GM21515 (cell line): Measurements from ENCODE around the gene BAIAP2.

Experiments used
- ATAC-seq: cut with Tn5 transposase; IDR thresholded peaks from one replicate; pipeline ENCODE4 v1.9.1; 2021; ENCODE audit not compliant: unreplicated experiment

Gene BAIAP2

DNA sequence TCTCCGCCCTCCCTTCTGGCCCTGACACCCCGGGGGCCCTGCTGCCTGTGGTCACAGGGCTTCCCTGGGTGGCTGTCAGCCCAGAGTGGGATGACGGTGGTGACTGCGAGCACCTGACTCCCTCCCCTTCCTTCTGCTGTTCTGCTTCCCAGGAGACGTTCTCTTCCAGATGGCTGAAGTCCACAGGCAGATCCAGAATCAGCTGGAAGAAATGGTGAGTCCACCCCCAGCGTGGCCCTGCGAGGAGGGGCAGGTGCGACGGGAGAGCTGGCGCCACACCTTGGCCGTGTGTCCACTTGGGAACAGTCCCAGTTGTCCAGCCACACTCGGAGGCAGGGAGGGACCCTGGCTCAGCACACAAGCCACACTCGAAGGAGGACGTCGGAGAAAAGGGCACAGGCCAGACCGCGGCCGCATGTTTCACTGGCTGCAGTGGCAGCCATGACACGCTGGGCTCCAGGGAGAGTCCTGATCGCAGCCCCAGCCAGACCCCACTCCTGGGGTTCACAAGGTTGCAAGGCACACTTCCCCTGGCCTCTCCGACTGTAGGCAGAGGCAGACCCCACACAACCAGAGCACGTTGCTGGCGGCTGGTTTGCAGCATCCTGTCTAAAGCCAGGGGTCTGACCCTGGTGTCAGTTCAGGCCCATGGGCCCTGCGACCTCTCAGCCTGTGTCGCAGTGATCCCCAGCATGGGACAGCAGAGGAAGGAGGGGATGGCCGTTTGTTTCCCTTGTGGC is 49.9 kb downstream of the BAIAP2 start:
- ATAC-seq = no peak

DNA sequence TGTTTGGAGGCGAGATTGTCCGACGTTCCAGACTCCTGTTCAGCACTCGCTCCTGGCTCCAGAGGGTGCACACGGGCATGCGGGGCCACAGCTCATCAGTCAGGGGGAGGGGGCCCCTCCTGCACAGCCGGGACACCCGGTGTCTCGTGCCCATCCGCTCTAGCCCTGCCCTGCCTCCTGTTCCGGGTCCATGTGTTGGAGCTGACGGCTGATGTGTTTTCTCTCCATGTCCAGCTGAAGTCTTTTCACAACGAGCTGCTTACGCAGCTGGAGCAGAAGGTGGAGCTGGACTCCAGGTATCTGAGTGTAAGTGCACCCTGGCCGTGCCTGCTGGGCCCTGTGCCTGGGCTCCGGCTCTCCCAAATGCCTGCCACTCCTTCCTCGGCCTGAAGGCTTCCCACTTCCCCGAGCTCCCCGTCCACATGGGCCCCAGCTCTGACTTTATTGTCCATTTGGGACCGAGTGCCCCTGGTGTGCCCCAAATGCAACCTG is 50.5 kb downstream of the BAIAP2 start:
- ATAC-seq = no peak

DNA sequence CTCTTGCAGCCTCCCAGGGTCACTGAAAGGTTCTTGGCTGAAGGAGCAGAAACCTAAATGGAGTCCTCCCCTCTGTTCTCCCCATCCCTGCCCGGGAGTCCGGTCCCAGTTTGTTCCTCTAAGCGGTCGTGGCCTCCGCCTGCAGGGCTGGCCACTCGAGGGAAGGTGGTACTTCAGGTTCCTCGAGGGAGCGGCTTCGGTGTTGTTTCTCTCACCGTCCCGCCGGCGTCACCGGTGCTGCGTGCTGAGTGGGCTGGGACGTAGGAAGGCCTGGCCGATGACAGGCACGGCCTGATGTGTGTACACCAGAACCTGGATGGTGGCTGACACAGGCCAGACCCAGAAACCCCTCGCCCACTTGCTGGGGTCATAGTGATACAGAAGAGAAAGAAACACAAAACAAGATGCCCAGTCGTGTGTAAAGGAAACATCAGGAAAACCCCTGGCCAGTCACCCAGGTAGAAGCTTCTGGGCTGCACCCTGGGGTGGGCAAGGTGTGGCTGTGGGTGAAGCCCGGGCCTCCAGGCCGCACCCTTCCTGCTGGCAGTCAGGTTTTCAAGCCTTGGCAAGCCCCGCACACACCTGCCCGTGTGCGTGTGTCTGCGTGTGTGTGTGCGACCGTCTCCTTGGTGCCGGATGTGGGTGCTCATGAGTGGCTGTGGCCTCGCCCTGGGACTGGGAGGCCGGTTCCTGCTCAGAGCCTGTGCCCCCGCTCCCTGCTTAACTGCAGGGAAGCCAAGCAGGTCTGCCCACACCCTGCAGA is 52.0 kb downstream of the BAIAP2 start:
- no peak for ATAC-seq

DNA sequence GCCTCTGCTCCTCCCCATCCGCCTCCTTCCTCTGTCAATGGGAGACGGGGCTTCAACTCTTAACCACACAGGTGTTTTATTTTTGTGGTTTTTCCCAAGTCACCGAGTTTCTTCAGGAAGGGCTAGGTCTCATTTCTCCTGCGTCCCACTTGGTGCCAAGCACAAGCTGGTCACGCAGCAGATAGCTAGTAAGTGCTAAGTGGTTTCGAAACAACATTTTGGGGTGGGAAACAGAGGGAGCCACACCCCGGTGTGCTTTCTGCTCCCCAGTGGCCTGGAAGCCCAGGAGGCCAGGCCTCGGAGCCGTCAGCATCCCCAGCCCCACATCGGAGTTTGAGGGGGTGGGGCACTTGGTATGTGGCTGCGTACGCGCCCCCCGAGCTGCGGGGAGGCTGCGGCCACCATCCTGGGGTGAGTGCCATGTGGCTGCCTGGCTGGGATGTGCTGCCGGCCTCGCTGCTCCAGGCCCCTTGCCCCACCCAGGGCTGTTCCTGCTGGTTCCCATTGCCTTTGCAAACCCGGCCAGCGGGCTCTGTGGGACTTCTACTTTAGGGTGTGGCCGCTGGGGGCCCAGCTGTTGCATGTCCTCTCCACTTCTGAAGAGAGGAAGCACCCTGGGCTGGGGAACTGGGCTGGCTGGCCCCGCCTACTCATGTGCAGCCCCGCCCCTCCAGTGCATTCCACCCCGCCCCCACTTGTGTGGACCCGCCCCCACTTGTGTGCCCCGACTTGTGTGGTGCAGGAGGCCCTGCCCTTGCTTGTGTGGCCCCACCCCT is 55.6 kb downstream of the BAIAP2 start:
- no peak for ATAC-seq

DNA sequence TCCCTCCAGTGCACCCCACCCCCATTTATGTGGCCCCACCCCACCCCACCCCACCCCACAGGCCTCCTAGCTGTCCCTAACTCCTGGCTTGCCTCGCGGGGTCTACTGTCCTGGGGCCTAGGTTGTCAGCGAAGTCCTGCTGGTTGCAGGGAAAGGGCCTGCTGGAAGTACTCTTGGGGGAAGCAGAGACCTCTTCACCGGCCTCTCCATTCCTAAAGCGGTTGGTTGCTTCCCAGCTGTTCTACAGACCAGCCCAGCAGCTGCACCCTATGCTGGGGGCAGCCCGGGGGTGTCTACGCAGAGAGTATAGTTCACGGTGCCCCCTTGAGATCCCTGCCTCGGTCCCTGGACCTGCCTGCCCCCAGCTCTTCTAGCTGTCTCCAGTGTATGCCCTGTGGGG is 56.2 kb downstream of the BAIAP2 start:
- ATAC-seq = no peak

DNA sequence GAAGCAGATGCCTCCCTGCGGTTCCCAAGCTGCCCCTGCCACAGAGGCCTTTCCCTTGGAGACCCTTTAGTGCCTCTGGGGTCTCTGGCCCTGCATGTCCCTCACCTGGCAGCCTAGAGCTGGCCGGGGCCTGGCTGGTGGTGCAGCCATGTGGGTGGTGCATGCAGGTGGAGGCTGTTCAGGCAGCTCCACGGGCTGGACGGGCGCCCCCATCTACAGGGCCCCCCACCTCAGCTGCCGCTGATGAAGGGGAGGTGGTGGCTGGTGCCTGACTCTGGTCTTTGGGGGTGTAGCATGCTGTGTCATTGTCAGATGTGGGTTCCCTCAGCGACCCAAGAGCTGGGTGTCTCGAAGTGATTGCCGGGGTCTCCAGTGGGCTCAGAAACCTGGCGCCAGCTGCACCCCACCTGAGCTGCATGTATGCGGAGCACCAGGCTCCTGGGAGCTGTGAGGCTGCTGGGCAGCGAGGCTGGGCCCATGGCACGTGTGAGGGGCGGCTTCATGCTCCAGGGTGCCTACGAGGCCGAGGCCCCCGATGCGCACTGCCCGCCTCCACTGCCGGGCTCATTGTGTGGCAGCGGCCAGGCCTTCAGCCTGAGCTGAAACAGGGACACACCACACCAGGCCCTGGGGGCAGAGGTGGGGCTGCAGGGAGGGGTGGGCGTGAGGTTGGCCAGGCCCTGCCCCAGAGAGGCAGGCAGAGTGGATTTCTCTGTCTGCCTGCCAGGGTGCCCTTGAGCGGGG is 57.0 kb downstream of the BAIAP2 start:
- no peak for ATAC-seq

DNA sequence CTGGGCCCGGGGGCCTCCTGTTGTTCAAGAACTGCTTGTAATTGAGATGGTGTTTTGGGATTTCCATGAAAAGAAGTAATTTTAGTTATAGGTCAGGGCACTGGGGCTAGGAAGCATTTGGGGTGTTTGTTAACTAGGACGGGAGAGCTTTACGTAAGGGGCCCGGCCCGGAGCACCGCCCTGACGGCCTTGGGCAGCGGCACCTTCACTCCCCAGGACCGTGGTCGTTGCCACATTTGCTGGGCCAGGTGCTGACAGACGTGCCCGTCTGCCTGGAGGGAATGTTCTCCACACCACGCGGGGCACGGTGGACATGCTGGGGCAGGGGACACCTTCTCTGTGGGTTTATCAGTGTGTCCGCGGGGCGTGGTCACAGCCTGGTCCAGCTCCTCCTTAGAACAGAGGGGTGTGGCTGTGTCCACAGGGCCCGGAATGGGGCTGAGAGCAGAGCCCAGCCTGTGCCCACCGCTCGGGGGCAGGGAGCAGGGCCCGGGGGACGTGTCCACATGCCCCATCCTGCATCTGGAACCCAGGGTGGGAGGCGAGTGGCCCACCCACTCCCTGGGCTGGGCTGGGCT is 57.7 kb downstream of the BAIAP2 start:
- ATAC-seq = no peak

DNA sequence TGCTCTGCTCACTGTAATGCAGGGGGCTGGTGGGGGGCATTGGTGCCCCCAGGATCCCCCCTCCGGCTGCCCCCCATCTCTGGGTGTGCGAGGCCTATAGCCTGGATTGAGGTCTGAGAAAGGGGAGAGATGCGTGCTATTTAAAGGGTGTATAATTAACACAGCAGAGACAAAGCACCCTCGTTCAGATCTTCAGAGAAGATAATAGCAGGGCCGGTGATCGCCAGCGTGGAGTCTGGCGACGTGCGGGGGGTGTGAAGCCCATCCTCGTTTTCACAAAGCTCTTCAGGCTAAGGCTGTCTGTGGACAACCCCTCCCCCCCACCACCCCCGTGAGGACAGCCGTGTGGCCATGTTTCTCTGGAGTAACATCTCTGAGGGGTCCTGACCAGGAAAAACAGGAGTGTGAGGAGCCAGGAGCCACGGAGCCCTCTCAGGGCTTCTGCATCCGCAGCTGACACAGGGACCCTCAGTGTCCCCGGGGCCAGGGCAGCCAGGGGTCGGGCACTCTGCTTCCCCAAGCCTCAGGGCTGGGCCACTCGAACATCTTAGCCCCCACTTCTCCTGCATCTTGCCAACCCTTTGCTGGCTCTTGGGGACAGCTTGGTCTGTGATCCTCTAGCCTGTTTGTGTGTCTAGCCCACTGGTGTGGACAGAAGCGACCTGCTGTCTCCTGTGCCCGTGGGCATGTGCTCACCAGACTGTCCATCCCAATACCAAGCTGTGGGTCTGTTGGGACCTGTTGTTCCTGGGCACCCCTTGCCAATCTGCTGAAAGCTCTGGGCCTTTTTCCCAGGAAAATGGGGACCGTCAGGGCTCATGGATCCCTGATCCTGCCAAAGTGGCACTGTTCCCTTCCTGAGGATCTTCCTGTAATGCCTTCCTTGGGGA is 58.9 kb downstream of the BAIAP2 start:
- ATAC-seq = no peak

DNA sequence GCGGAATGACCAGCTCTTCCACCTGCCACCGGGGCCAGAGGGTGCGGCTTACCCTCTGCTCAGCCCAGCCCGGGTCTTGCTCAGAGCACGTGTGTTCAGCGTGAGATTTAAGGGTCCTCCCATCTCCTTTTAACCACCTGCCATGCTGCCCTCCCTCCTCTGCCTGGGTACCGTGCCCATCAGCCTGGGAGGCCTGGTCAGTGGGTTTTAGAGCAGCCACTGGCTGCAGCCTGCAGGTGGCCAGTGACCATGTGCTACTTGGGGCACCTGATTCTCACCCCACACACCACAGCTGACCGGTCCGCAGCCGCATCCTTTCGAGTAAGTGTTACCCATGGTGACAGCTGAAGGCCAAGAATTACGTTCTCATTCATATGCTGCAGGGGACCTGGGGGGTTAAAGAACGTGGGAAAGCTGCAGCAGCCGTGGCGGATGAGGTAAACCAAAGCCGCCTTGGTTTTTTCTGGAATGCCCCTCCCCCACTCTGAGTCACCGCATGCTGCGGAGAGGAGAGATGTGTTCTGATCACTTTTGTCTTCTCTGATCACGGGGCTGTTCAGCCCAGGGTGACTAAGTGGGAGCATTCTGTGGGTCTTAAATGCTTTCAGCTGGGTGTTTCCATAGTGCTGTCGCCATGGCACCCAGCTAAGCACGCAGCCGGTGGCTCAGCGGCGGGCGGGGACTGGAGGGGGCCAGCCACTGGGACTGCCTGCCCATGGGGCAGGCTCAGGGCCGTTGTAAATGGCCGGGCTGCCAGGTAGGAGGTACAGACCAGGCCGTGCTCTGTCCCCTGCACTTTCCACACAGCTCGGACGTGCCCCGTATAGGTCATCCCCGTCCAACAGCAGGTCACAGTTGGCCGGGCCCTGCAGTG is 59.8 kb downstream of the BAIAP2 start:
- no peak for ATAC-seq

DNA sequence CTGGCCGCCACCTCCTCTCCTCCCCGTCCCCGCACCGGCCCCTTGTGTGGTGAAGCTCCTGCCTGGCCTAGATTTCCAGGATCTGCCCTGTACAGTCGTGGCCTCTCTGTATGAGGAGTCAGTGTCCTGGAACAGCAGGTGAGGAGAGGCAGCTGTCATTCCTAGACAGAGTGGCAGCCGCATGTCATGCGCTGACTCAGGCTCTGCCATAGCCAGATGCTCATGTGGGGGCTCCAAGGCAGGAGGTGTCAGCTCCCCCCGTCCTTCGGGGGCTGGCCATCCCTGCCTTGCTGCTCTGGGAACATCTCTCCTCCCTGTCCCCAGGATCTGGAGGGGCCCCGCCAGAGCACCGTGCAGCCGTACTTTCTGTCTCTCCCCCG is 60.4 kb downstream of the BAIAP2 start:
- ATAC-seq = no peak

DNA sequence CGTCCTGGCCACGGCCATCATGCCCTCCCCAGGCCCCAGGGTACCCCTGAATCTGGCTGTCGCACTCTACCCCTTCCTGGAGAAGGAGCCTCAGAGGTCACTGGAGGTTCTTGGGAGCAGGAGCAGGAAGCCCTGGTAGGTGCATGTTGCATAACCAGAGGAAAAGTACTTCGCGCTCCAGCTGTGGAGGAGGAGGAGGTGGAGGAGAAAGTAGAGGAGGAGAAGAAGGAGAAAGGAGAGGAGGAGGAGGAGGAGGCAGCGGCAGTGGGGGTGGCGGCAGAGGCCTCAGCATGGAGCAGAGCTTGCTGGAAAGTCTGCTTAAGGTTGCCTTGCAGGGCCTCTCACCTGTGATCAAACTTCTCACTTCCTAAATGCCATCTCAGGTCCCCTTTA is 61.8 kb downstream of the BAIAP2 start:
- ATAC-seq = no peak

DNA sequence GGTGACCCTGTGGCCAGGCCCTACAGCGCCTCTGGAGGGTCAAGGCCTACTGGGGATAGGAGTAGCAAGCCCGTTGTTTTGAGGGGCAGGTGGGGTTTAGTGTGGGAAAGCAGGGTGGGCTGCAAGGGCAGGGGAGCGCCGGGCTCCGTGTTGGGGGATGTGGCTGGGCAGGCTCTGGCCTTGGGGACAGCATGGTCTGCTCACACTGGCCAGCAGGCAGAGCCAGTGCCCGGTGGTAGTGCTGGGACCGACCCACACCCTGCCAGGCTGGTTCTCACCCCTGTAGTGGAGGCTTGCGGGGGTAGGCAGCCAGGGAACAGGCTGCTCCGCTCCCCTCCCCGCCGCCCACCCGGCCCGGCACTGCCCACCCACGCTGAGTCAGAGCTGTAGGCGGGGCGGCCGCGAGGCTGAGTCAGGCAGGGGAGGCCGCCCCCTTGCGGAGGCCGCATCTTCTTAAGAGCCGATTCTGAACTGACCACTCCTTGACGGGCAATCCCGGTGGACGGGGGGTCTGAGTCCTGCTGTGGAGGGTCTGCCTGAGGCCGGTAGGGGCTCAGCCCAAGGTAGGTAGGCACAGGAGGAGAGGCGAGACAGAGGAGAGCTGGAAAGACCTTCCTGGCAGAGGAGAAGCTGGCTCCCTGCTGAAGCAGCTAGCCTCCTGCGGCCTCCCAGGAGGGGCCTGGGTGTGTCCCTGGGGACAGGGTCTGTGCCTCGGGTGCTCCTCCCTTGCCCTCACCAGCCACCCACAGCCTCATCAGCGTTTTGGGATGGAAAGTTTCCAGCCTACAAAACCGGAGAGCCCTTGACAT is 62.4 kb downstream of the BAIAP2 start:
- ATAC-seq = no peak

DNA sequence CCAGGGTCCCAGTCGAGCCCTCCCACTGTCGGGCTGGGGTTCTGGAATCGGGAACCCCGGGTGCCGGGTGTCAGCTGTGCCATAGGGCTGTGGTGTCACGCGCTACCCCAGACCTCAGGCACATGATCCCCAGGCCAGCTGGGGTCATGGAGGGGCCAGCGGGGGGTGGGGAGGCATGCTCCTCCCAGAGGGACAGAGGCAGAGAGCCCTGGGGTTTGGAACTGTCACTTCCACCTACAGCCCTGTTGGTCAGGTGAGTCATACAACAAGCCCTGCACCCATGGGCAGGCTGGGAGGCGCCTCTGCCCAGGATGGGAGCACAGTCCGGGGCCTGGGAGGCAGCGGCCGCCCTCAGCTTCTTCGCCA is 63.0 kb downstream of the BAIAP2 start:
- ATAC-seq = no peak

DNA sequence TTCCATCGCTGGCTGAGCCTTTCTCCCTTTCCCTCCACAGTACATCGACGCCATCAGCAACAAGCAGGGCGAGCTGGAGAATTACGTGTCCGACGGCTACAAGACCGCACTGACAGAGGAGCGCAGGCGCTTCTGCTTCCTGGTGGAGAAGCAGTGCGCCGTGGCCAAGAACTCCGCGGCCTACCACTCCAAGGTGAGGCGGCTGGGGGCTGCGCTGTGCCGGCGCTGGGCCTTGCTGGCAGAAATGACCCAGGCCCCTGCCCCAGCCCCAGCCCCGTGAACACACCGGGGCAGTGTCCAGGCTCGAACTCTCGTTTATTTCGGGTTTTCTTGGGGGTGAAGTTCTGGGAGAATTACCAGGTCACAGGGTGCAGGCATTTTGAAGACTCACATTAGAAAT is 64.9 kb downstream of the BAIAP2 start:
- no peak for ATAC-seq

DNA sequence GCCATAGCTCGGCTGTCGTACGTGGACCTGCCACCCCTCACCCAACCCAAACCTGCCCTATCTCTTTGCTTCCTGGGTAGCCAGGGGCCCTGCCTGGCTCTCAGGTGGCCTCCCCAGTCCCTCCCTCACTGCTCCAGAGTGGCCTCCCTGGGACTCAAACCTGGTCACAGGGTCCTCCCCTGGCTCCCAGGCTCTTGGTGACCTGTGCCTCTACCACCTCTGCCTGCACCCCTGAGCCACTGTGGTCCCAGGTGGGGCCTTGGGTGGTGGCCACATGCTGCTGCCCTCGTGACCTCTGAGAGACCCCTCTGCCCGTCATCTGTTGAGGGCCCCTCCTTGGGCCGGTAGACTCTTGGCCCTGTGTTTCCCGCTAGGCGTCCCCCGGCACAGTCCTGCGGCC is 65.7 kb downstream of the BAIAP2 start:
- ATAC-seq = no peak

DNA sequence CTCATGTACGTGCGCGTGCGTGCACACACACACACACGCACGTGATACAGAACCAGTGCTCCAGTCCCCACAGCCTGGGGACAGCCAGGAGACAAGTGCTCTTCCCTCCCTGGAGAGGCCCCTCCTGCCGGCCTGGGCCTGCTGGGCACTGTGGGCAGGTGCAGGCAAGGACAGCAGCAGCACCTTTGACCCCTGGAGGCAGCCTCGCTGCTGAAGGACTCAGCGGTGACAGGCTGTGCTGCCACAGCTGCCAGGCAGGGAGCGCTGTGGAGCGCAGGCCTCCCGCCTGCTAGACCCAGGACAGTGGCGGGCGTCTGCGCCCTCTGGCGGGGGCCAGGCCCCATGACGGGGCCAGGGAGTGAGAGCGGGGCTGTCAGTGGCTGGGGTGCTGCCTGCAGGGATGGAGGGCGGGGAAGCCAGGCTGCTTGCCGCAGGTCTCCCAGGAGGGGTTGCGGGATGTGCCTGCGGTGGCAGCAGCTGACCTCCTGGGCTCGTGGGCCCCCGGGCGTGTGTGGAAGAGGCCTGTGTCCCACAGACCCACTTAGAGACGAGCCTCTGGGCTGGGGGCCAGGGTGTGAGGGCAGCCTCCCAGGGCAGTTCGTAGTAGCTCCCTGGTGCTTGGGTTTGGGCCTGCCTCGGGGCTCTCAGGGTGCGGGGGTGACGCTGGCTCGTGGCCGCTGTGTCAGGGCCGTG is 66.8 kb downstream of the BAIAP2 start:
- no peak for ATAC-seq

DNA sequence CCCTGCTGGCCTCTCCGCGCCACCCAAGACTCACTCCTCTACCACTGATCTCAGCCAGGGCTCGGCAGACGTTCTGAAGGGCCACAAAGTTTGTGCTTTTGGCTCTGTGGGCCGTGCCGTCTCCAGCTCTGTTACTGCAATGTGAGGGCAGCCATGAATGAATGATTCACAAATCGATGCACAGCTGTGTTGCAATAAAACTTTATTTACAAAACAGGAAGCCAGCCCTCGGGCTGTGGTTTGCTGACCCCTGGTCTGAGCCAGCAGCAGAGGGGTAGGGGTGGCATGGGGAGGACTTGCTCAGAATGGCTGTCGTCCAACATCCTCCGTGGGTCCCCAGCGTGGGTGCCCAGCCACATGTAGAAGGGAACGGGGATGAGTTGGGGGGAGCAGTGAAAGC is 67.4 kb downstream of the BAIAP2 start:
- no peak for ATAC-seq
